GM19328 (cell line): ENCODE measurements around the gene IFT25.
"Not testable (repeated sequence)": the region's sequence is repeated elsewhere in the genome, so short reads cannot be mapped to it uniquely, and the experiment has no call there.

Experiments used
- ATAC-seq: cut with Tn5 transposase; IDR thresholded peaks from one replicate; pipeline ENCODE4 v1.9.1; 2021; ENCODE audit warnings: mild to moderate bottlenecking, moderate library complexity; ENCODE audit not compliant: unreplicated experiment

Gene IFT25

GRCh38 chr1:53945433-53946251 is at the start of gene IFT25:
Gene IFT25, minus strand, starts transcription at chr1:53945699. Its CDS starts 5,617 bp downstream, at chr1:53940082.
- peak; percentile 67 for ATAC-seq

GRCh38 chr1:53994516-53994915 is 49.0 kb upstream of the IFT25 start:
- not testable (repeated sequence) for ATAC-seq

GRCh38 chr1:53992085-53992874 is 46.8 kb upstream of the IFT25 start:
- ATAC-seq: no peak

- no peak for ATAC-seq
These were observed 42.4 kb upstream of the IFT25 start for GRCh38 chr1:53987880-53988279.

GRCh38 chr1:53986458-53986857 is 41.0 kb upstream of the IFT25 start:
- no peak for ATAC-seq

GRCh38 chr1:53984726-53985125 is 39.2 kb upstream of the IFT25 start:
- no peak for ATAC-seq

- ATAC-seq: no peak
These were observed 37.2 kb upstream of the IFT25 start for GRCh38 chr1:53982763-53983104.

GRCh38 chr1:53982034-53982762 is 36.7 kb upstream of the IFT25 start:
- ATAC-seq: no peak

- no peak for ATAC-seq
These were observed 35.7 kb upstream of the IFT25 start for GRCh38 chr1:53981220-53981619.

- no peak for ATAC-seq
These were observed 34.4 kb upstream of the IFT25 start for GRCh38 chr1:53979712-53980450.

- no peak for ATAC-seq
These were observed 30.4 kb upstream of the IFT25 start for GRCh38 chr1:53975861-53976260.

GRCh38 chr1:53971718-53972117 is 26.2 kb upstream of the IFT25 start:
- no peak for ATAC-seq

- not testable (repeated sequence) for ATAC-seq
These were observed 23.8 kb upstream of the IFT25 start for GRCh38 chr1:53969323-53969722.

GRCh38 chr1:53968125-53968513 is 22.6 kb upstream of the IFT25 start:
- ATAC-seq: no peak

GRCh38 chr1:53967409-53968124 is 22.1 kb upstream of the IFT25 start:
- ATAC-seq: no peak

- no peak for ATAC-seq
These were observed 21.3 kb upstream of the IFT25 start for GRCh38 chr1:53966794-53967193.

- ATAC-seq: no peak
These were observed 18.6 kb upstream of the IFT25 start for GRCh38 chr1:53964109-53964508.

GRCh38 chr1:53963460-53963859 is 18.0 kb upstream of the IFT25 start:
- ATAC-seq: no peak

- no peak for ATAC-seq
These were observed 16.9 kb upstream of the IFT25 start for GRCh38 chr1:53962395-53962794.

- ATAC-seq: no peak
These were observed 14.3 kb upstream of the IFT25 start for GRCh38 chr1:53959664-53960250.
